K562 (cell line): ENCODE data around the gene TRIO. TPM values are rescaled to one million over a fixed set of nuclear protein-coding genes. Genes with fewer than 3 reads are reported as not detected.

Experiments used
- ATAC-seq: fragments of 200-7000 bp; cut with Tn5 transposase; 3 replicates; pipeline ENCODE4 v1.9.1; 2020; ENCODE audit warnings: moderate library complexity
- BruUV-seq: library from RNA; stranded (reverse); fragments of 400-500 nt; replicated peaks from 2 replicates; lab custom pipeline; 2021; lab: Mats Ljungman, UMichigan
- CTCF ChIA-PET: fragments of 300-600 bp; formaldehyde crosslinking; extraction: SDS; loops from one replicate; lab custom pipeline; 2021; ENCODE audit warnings: low intra/inter-chr PET ratio; lab: Yijun Ruan, JAX
- POLR2A ChIA-PET: fragments of 300-600, 350-650 bp; sonication (Branson Sonifier 250); formaldehyde crosslinking; extraction: SDS; loops from one replicate; lab custom pipeline; 2021; ENCODE audit warnings: antibody characterized with exemption, inconsistent platforms; lab: Yijun Ruan, JAX
- DNase-seq, 4 experiments: peaks; one replicate each; pipeline versions ENCODE4 v3.0.0 to v3.0.0-alpha.2; 2011 to 2018; ENCODE audit warnings: low spot score in 3 of 4, mixed read lengths in 3 of 4; ENCODE audit errors: extremely low read depth in 1 of 4
- FAIRE-seq: peaks from 2 replicates; lab custom pipeline; 2011; peaks lifted over from hg19 to GRCh38; lab: Jason Lieb, UNC
- H2AFZ ChIP-seq: 2 replicates; pipeline ENCODE4 v1.6.0; 2011; ENCODE audit warnings: low read depth, low read length, control low read depth, inconsistent platforms
- H3K27ac ChIP-seq: fragments of 200-600 bp; 3 replicates; pipeline ENCODE4 v1.8.0; 2011; ENCODE audit warnings: low read depth, mild to moderate bottlenecking, control low read depth, inconsistent platforms, low read length, moderate library complexity, mixed read lengths; ENCODE audit errors: extremely low read depth
- H3K27me3 ChIP-seq, 2 experiments: fragments of 300-600 bp in 1 of 2; 2 replicates in 1 of 2; 3 replicates in 1 of 2; pipeline versions ENCODE4 v1.6.0 to v1.8.0; 2011; ENCODE audit warnings: inconsistent platforms in 2 of 2, low read length in 2 of 2, mild to moderate bottlenecking in 1 of 2, mixed read lengths in 1 of 2, moderate library complexity in 1 of 2; ENCODE audit not compliant: control insufficient read depth in 2 of 2, insufficient read depth in 2 of 2
- H3K36me3 ChIP-seq: fragments of 300-600 bp; 3 replicates; pipeline ENCODE4 v1.8.0; 2011; ENCODE audit warnings: mild to moderate bottlenecking, low read length, inconsistent platforms; ENCODE audit not compliant: control insufficient read depth, insufficient read depth
- H3K4me1 ChIP-seq, 2 experiments: fragments of 200-600 bp in 1 of 2; replicated peaks in 1 of 2; 2 replicates in 1 of 2; 3 replicates in 1 of 2; pipeline versions ENCODE4 v1.5.1 to v1.8.0; 2011; ENCODE audit warnings: inconsistent platforms in 2 of 2, low read length in 2 of 2, mild to moderate bottlenecking in 1 of 2, mixed read lengths in 1 of 2, moderate library complexity in 1 of 2; ENCODE audit not compliant: control insufficient read depth in 2 of 2, insufficient read depth in 2 of 2
- H3K4me2 ChIP-seq: 2 replicates; pipeline ENCODE4 v1.6.1; 2011; ENCODE audit warnings: low read length, control low read depth, inconsistent platforms, mixed read lengths; ENCODE audit not compliant: insufficient read depth
- H3K4me3 ChIP-seq: fragments of 200-600 bp; sonication (generic), shearing (Covaris generic); 2 replicates; pipeline ENCODE4 v1.5.1; 2016; ENCODE audit warnings: control low read depth, inconsistent platforms
- H3K79me2 ChIP-seq: fragments of 200-600 bp; 3 replicates; pipeline ENCODE4 v1.8.0; 2011; ENCODE audit warnings: low read length, inconsistent platforms; ENCODE audit not compliant: control insufficient read depth, insufficient read depth
- H3K9ac ChIP-seq, 2 experiments: 2 replicates each; pipeline versions ENCODE4 v1.6.0 to v1.6.1; 2011; ENCODE audit warnings: low read depth in 2 of 2, low read length in 2 of 2, control low read depth in 1 of 2, inconsistent platforms in 1 of 2, mild to moderate bottlenecking in 1 of 2, mixed read lengths in 1 of 2; ENCODE audit not compliant: insufficient read depth in 1 of 2
- H3K9me1 ChIP-seq: one replicate; pipeline ENCODE4 v1.6.0; 2011; ENCODE audit warnings: inconsistent platforms, mild to moderate bottlenecking, low read length, moderate library complexity; ENCODE audit not compliant: control insufficient read depth, insufficient read depth
- H3K9me3 ChIP-seq: replicated peaks from 2 replicates; pipeline ENCODE4 v1.5.1; 2011; ENCODE audit warnings: low read depth, low read length, inconsistent platforms; ENCODE audit not compliant: control insufficient read depth, insufficient read depth
- H4K20me1 ChIP-seq: replicated peaks from 2 replicates; pipeline ENCODE4 v1.6.1; 2011; ENCODE audit warnings: low read length, inconsistent platforms, mixed read lengths; ENCODE audit not compliant: control insufficient read depth, insufficient read depth
- ATF1 ChIP-seq, 2 experiments: fragments of 450-650 bp in 1 of 2; IDR thresholded peaks; 2 replicates each; pipeline ENCODE4 v1.6.1; 2016; ENCODE audit warnings: missing compliant biosample characterization in 1 of 2, missing genetic modification characterization in 1 of 2
- CCNT2 ChIP-seq: IDR thresholded peaks from 2 replicates; pipeline ENCODE4 v1.6.1; 2011; ENCODE audit warnings: borderline replicate concordance, low read depth, mild to moderate bottlenecking, moderate library complexity, mixed read lengths, low read length; ENCODE audit not compliant: insufficient read length; ENCODE audit errors: extremely low read depth
- ETV1 ChIP-seq: fragments of 450-650 bp; conservative IDR thresholded peaks from 2 replicates; pipeline ENCODE4 v1.6.1; 2016; ENCODE audit warnings: missing genetic modification characterization, control low read depth, low read depth, missing compliant biosample characterization
- KHSRP ChIP-seq: fragments of 450-650 bp; IDR thresholded peaks from 2 replicates; pipeline ENCODE4 v1.6.1; 2017
- MCM2 ChIP-seq: fragments of 450-650 bp; IDR thresholded peaks from 2 replicates; pipeline ENCODE4 v1.6.1; 2017; ENCODE audit warnings: low read depth, mild to moderate bottlenecking
- POLR2H ChIP-seq: IDR thresholded peaks from 2 replicates; pipeline ENCODE4 v1.6.1; 2016; ENCODE audit warnings: missing genetic modification characterization, low read depth, mild to moderate bottlenecking, control low read depth, missing compliant biosample characterization, moderate library complexity
- ZNF347 ChIP-seq: fragments of 450-650 bp; formaldehyde crosslinking; IDR thresholded peaks from 2 replicates; pipeline ENCODE4 v1.4.0; 2020; ENCODE audit warnings: low read depth, mild to moderate bottlenecking, moderate library complexity
- WGBS: fragments of 100-300 bp; shearing (Covaris generic); methylation state at CpG from one replicate; pipeline ENCODE4 v1.1.6; 2016; ENCODE audit warnings: low coverage, mixed read lengths; ENCODE audit not compliant: insufficient coverage; ENCODE audit errors: missing lambda C conversion rate; 5-methylcytosine and 5-hydroxymethylcytosine counted together
- in situ Hi-C: fragments of 300-500 bp; cut with MboI; formaldehyde crosslinking; loops from 4 replicates; pipeline ENCODE4 v1.15.0; 2018; ENCODE audit warnings: inconsistent platforms, mixed read lengths
- intact Hi-C: fragments of 100-400 bp; cut with micrococcal nuclease; formaldehyde crosslinking; loops from 2 replicates; pipeline ENCODE4 v1.14.2; 2022
- polyA plus RNA-seq, 8 experiments: library from polyadenylated mRNA; depleted of rRNA in 4 of 8; stranded (reverse) in 5 of 8; unstranded in 3 of 8; fragments of >200 nt; fragmentation: Nextera tagmentation in 2 of 8; fragmentation: Illumina TruSeq in 1 of 8; extraction: Ambion mirVana in 2 of 8; extraction: Trizol in 1 of 8; gene quantifications; 2 replicates each; pipeline versions ENCODE4 v1.2.1 to v1.2.3, GENCODE V29; 2011 to 2014; ENCODE audit warnings: inconsistent platforms in 1 of 8, missing spikeins in 1 of 8
- total RNA-seq, 7 experiments: library from RNA; depleted of rRNA in 6 of 7; stranded (reverse); fragments of >200 nt in 6 of 7; fragmentation: Illumina TruSeq in 2 of 7; extraction: Trizol in 2 of 7; gene quantifications; 2 replicates each; pipeline versions ENCODE4 v1.2.1 to v1.2.3, GENCODE V29; 2011 to 2021; ENCODE audit warnings: low replicate concordance in 1 of 7
- TF ChIP-seq, protein P1 (sequence below): sonication (generic); formaldehyde crosslinking; IDR thresholded peaks from 2 replicates; pipeline ENCODE4 v1.8.1; 2023; ENCODE audit warnings: missing genetic modification reagents, mild to moderate bottlenecking, borderline replicate concordance
- TF ChIP-seq, protein P2 (sequence below): fragments of 250-450 bp; sonication (Bioruptor Pico); IDR thresholded peaks from 2 replicates; pipeline ENCODE4 v1.5.0; 2020; ENCODE audit warnings: mild to moderate bottlenecking, borderline replicate concordance
- TF ChIP-seq, protein P3 (sequence below): fragments of 450-650 bp; IDR thresholded peaks from 2 replicates; pipeline ENCODE4 v1.6.1; 2016; ENCODE audit warnings: missing biosample characterization, missing genetic modification characterization

The TRIO gene
- total and polyA plus RNA-seq, 9 of the 15 experiments (the other 6 are each of a cell fraction or from before 2014, with no cell fraction given) = 0.24 to 5.0 (median 1.1) TPM

DNA sequence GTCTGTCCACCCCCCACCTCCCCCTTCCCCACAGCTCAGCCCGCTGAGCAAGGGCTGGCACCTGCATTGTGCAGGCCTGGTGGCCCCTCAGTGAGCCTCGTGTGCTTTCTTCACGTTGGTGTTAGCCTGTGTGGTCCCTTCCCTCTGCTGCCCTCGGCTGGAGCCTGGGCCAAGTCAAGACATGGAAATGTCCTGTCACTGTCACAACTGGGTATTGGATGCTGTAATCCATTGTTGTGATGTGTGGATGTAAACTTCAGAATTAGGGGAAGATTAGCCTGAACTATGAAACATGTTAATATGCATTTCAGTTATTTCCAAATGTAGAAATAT, 103.9 kb downstream of the TRIO start (continued):
- TF ChIP-seq, protein P1, sequence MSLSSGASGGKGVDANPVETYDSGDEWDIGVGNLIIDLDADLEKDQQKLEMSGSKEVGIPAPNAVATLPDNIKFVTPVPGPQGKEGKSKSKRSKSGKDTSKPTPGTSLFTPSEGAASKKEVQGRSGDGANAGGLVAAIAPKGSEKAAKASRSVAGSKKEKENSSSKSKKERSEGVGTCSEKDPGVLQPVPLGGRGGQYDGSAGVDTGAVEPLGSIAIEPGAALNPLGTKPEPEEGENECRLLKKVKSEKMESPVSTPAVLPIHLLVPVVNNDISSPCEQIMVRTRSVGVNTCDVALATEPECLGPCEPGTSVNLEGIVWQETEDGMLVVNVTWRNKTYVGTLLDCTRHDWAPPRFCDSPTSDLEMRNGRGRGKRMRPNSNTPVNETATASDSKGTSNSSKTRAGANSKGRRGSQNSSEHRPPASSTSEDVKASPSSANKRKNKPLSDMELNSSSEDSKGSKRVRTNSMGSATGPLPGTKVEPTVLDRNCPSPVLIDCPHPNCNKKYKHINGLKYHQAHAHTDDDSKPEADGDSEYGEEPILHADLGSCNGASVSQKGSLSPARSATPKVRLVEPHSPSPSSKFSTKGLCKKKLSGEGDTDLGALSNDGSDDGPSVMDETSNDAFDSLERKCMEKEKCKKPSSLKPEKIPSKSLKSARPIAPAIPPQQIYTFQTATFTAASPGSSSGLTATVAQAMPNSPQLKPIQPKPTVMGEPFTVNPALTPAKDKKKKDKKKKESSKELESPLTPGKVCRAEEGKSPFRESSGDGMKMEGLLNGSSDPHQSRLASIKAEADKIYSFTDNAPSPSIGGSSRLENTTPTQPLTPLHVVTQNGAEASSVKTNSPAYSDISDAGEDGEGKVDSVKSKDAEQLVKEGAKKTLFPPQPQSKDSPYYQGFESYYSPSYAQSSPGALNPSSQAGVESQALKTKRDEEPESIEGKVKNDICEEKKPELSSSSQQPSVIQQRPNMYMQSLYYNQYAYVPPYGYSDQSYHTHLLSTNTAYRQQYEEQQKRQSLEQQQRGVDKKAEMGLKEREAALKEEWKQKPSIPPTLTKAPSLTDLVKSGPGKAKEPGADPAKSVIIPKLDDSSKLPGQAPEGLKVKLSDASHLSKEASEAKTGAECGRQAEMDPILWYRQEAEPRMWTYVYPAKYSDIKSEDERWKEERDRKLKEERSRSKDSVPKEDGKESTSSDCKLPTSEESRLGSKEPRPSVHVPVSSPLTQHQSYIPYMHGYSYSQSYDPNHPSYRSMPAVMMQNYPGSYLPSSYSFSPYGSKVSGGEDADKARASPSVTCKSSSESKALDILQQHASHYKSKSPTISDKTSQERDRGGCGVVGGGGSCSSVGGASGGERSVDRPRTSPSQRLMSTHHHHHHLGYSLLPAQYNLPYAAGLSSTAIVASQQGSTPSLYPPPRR (CRISPR knock-in tag) = no peak
- TF ChIP-seq POLR2H = no peak

DNA sequence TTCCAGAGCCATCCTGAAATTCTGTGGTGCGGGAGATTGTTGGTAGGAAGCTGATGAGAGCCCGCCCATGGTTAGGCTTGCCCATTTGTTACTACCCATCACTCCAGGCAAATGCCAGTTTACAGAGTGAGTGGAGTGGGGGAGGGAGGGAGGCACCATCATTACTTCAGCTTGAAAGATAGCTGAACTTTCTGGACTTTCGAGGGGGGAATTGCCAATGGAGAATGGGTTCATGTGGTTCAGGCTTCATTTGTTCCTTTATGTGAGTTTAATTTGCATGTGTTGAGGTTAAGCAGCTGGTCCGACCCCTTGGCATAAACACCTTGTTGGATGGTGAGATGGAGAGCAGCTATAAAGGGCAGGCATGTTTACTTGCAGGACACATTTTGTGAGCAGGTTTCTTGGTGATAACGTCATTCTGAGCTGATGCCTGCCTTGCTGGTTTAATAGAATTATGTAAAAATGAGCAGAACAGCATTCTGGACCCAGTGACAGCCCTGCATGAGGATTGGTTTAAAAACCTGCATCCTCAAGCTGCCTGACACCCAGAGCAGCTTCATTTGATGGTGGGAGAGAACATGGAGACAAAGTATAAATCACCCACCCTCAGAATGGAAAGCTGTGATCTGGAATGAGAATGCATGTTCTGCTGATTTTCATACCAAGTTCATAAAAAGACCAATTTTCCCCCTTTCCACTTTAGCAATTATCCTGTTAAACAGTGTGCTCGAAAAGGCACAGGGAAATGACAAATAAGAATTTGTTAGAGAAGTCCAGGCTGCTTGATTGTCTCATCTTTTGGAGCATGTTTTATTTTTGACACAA, 106.3 kb downstream of the TRIO start:
- no peak for DNase-seq
- in situ Hi-C loops (no loop called here), intact Hi-C loops (no loop called here)
- no peaks in the 10 kb centered on the region for H4K20me1 ChIP-seq
- no peak for FAIRE-seq
- H3K27ac ChIP-seq = no peak overlapping the region
- H2AFZ ChIP-seq = peak overlapping the region; percentile 80
- peak overlapping the region; percentile 56; the same call in 1 of the 2 replicates for H3K4me2 ChIP-seq
- no peak for ATAC-seq
- H3K36me3 ChIP-seq = no peaks in the 10 kb centered on the region
- H3K79me2 ChIP-seq = no peaks in the 10 kb centered on the region
- 13% methylated on average over 6 of the region's 6 CpGs for WGBS
- H3K4me3 ChIP-seq = no peak overlapping the region
- CTCF ChIA-PET = no interaction called here
- POLR2A ChIA-PET = interaction anchor here (0.7 to 1.6 kb wide), 3 partner anchors 9 to 21 kb away, joined by 3 to 4 read pairs (median 3); no protein-coding TSS in a partner anchor
- peaks cover 0 to 4% of the 10 kb centered on the region in 2 experiments; a peak in 2 of 5 replicates for H3K4me1 ChIP-seq
- no peaks in the 10 kb centered on the region for H3K9me3 ChIP-seq
- peaks cover 17 to 31% of the 10 kb centered on the region in 2 experiments for H3K27me3 ChIP-seq
- no TSS peak for BruUV-seq
- H3K9me1 ChIP-seq = no peaks in the 10 kb centered on the region
- no peak overlapping the region for H3K9ac ChIP-seq
- TF ChIP-seq, protein P2, sequence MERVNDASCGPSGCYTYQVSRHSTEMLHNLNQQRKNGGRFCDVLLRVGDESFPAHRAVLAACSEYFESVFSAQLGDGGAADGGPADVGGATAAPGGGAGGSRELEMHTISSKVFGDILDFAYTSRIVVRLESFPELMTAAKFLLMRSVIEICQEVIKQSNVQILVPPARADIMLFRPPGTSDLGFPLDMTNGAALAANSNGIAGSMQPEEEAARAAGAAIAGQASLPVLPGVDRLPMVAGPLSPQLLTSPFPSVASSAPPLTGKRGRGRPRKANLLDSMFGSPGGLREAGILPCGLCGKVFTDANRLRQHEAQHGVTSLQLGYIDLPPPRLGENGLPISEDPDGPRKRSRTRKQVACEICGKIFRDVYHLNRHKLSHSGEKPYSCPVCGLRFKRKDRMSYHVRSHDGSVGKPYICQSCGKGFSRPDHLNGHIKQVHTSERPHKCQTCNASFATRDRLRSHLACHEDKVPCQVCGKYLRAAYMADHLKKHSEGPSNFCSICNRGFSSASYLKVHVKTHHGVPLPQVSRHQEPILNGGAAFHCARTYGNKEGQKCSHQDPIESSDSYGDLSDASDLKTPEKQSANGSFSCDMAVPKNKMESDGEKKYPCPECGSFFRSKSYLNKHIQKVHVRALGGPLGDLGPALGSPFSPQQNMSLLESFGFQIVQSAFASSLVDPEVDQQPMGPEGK (CRISPR knock-in tag) = no peak
- TF ChIP-seq, protein P3, sequence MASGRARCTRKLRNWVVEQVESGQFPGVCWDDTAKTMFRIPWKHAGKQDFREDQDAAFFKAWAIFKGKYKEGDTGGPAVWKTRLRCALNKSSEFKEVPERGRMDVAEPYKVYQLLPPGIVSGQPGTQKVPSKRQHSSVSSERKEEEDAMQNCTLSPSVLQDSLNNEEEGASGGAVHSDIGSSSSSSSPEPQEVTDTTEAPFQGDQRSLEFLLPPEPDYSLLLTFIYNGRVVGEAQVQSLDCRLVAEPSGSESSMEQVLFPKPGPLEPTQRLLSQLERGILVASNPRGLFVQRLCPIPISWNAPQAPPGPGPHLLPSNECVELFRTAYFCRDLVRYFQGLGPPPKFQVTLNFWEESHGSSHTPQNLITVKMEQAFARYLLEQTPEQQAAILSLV (tag) = no peak
- TF ChIP-seq CCNT2 (no peak), ATF1 (CRISPR knock-in tag; IDR thresholded peaks at IDR 0.05) (no peak), ATF1 (tag; IDR thresholded peaks at IDR 0.05) (no peak), KHSRP (no peak), MCM2 (no peak), ZNF347 (CRISPR knock-in tag) (no peak), ETV1 (tag) (no peak)
